Left forelimb (tissue), 1 donor: ENCODE data around the gene DHH.
A peak's percentile ranks its signal among the peaks of the same experiment; 100 is the strongest.

Source experiments
- DNase-seq: peaks from one replicate; pipeline ENCODE4 v3.0.0-alpha.2; 2018; ENCODE audit warnings: low spot score

DHH gene

DNA sequence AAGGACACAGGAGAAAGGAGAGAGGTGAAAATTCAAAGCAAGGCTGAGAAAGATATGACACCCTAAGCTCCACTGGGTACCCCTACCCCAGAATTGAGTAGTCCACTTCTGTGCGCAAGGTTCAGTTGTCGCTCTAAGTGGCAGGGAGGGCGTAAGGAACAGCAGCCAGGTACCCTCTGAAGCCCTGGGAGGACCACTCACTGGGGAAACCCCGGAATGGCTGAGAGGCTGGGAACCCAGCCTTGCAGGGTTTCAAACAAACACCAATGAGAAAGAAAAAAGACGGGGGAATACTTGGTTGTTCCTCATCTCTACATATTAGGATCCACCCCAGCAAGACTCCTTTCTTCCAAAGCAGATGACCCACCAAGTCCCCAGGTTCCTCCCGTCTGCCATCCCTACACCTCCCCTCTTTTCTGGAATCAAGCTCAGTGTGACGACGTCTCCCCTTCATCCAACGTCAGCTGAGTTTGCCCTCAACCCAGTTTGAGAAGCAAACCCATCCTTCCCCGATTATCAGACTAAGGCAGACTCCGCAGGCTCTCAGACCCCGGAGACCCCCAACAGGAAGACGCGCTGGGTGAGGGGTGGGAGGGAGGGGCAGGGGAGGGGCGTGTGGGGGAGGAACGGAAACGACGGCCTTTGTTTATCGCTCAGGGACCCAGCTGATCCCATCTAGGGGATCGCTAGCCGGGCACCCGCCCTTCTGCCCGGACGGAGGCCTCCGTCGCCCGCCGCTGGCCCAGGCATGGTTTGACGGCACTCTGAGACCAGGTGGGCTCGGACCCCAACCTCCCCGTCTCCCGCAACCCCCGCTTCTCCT is 15.3 kb upstream of the DHH start:
- DNase-seq = no peak

DNA sequence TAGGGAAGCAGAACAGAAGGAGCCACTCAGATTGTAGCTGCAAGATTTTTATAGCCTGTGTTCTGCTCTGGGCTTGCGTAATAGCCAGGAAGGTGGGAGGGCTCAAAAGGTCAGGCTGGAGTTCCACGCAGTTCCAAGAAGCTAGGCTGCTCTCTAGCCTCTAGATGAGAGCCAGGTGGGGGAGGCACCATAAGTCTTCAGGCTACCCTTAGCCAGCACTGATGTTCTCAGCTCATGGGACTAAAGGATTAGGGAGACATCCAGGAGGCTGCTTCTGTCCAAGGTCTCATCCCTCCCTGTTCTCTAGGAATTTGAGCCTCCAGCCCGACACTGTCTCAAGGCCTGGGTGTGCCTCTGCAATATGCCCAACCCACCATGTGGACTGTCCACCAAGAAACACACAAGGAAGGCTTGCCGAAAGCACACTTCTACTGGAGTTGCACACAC is 14.4 kb upstream of the DHH start:
- no peak for DNase-seq

GRCh38 chr12:49105504-49106084 is 11.0 kb upstream of the DHH start:
- no peak for DNase-seq

GRCh38 chr12:49104822-49105221 is 10.2 kb upstream of the DHH start:
- DNase-seq = no peak

- no peak for DNase-seq
These were observed 5.8 kb upstream of the DHH start for GRCh38 chr12:49100380-49100779.

GRCh38 chr12:49098703-49099102 is 4.1 kb upstream of the DHH start:
- DNase-seq = no peak

DNA sequence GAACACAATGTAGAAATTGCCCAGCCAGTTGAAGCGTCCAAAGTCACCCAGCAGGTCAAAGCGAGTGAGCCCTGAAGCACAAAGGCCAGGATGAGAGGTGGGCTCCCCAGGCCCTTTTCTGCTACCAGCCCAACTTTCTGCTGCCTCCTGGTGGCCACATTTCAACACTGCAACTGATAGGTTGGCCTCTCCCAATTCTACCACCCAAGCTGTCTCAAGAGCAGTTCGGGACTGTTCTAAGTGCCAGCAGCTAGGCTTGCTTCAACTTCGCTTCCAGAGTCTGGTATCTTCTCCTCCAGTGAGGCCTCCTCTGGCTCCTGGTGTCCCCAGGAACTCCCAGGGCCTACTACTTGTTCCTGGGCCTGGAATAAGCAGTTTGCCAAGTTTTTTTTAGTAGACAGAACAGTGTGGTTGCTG is 3.4 kb upstream of the DHH start:
- DNase-seq = no peak

DNA sequence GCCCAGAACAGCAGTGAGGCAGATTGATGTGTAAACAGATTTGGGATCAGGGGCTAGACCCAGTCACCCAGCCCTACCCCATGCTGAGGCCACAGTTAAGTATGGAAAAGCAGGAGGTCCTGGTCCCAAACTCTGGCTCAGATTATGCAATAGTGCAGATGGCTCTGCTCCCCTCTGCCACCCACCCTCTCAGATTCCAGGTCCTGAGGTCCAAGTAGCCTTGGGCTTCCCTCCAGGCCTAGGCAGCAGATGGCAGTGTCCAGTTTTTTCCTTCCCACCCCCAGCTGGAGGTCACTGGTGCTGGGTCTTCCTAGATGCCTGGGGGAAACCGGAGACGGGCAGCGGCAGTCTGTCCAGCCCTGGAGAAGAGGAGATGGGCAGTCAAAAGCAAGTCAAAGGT is 2.8 kb upstream of the DHH start:
- DNase-seq = no peak

GRCh38 chr12:49094975-49095365 is 369 bp upstream of the DHH start:
- DNase-seq = no peak

- DNase-seq = no peak
These were observed 825 bp downstream of the DHH start for GRCh38 chr12:49093792-49094159.

- no peak for DNase-seq
These were observed 1.7 kb downstream of the DHH start for GRCh38 chr12:49092816-49093406.

- no peak for DNase-seq
These were observed 2.4 kb downstream of the DHH start for GRCh38 chr12:49092086-49092815.

GRCh38 chr12:49091836-49092085 is 2.8 kb downstream of the DHH start:
- no peak for DNase-seq

DNA sequence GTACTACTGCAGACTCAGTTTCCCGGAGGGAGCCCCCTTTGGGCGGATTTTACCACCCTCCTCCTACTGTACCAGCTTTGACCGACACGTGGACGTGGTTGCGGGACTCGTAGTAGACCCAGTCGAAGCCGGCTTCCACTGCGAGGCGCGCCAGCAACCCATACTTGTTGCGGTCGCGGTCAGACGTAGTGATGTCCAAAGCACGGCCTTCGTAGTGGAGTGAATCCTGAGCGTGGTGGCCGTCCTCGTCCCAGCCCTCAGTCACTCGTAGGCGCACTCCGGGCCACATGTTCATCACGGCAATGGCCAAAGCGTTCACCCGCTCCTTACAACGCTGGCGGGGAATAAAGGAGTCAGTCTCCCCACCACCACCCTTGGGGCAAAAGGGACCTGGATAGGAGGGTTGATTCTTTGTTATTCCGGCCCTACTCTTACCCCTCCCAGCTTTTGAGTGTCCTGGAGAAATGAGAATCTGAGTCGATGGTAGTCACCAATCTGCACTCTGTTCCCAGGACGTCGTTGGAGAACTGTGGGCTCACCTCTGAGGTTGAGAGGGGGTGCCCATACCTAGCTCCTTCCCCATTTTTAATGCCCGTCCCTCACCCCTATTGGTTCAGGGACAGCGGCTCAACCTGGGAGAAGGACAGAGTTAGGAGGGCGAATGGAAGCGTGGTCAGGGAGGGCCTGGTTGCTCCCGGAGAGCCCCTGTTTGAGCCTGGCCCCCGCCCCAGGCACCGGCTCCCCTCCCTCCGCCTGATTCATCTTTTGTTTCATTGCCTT is 3.4 kb downstream of the DHH start:
- DNase-seq = no peak

GRCh38 chr12:49089821-49090773 is 4.5 kb downstream of the DHH start:
- DNase-seq = no peak

- DNase-seq = no peak
These were observed 5.7 kb downstream of the DHH start for GRCh38 chr12:49088932-49089330.

DNA sequence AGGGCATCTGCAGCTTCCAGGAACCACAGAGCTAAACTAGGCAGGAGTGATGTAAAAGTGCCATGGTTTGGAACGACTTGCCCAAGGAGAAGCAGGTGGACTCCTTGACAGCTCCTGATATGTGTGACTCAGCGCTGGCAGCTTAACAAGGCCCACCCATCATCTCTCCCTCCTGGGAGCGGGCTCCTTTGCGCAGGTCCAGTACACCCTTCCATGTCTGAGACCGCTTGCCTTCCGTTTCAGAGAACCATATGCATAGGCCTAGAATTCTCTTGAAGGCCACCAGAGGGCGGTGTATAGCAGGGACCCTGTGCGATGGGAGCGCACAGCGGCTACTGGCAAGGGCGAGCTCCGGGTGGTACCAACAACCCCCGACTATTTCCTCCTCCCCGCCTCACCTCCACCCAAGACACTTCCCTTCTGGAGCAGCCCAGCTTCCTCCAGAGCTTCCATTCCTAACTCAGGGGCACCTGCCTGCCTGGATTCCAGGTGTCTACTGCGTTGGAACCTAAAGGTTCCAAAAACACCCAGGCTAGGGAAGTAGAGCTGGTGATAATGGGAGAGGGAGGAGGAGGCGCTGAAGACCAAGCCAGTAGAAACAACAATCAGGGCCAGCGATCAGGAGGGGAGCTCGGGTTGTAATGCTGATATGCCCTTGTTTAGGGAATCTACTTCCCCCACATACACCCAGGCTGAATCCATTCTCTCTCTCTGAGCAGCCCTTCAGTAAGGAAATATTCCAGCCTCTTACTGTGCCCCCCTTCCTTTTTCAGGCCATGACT is 6.3 kb downstream of the DHH start:
- peak; percentile 84 for DNase-seq

DNA sequence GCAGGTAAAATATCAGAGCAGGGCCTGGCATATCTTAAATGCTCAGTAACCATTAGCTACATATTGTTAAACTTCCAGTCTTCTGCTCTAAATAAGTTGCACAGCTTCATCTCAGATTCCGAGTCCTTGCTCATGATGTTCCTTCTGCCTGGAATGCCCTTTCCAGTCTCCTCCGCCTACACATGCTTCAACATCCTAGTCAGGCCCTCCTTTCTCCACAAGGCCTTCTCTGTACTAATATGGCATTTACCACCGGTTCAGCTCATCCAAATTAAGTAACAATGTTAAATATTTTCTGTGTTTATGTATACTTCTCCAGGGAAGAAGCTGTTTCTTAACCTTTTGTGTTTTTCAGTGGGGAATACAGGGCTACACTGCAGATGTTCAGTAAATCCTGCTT is 8.5 kb downstream of the DHH start:
- DNase-seq = no peak

DNA sequence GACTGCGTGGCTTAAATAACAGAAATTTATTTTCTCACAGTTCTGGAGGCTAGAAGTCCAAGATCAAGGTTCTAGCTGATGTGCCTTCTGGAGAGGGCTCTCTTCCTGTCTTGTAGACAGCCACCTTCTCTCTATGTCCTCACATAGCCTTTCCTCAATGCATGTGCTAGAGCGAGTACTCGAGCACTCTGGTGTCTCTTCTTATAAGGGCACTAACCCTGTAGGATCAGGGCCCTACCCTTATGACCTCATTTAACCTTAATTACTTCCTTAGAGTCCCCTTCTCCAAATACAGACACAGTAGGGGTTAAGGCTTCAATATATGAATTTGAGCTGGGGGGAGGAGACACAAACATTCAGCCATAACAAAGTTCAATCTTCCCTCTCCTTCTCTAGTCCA is 10.2 kb downstream of the DHH start:
- no peak for DNase-seq

DNA sequence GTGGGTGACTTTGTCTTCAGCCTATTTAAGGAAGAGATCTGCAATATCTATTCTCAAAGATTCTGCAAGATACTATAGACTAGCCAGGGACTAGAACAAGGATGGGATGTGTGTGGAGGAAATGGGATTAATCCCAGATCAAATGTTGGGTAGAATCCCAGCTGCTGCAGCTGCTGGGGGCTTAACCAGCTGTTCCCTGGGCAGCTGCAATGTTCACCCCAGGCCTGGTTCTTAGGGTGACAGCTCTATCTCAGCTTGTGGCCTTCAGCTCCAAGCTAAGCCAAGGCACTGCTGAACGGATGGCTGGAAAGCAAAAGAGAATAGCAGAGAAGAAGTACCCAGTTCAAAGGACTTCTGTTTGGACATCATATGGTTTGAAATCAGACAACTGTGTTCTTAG is 14.8 kb downstream of the DHH start:
- DNase-seq = no peak
